ENCODE measurements around the gene ST6GALNAC2.

Gene ST6GALNAC2

GRCh38 chr17:76572201-76572910, 13.3 kb downstream of the ST6GALNAC2 start:
- in situ Hi-C loops (cut with MboI; ENCODE audit: low pct_unique_long_range_greater_than_20kb, low sequenced_read_pairs, unreplicated experiment): no loop called here
- TF ChIP-seq CTCF (IDR thresholded peaks at IDR 0.05; ENCODE audit: extremely low read depth, insufficient read depth, missing control alignments): no peak

DNA sequence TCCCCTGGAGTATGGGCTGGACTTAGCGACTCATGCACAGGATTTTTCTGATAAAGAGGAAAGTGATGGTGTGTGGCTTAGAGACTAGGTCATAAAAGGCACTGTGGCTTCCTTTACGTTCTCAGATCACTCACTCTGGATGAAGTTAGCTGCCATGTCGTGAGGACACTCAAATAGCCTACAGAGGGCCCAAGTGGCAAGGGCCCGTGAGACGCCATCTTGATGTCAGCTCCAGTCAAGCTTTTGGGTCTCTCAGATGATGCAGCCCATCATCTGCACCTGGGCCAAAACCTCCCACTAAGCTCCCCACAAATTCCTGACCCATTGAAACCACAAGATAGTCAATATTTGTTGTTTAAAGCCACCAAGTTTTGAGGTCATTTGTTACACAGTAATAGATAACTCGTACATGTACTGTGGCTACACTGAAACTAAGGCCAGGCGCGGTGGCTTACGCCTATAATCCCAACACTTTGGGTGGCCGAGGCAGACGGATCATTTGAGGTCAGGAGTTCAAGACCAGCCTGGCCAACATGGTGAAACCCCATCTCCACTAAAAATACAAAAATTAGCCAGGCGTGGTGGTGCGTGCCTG, 14.7 kb downstream of the ST6GALNAC2 start:
- no peak for DNase-seq (ENCODE audit: low spot score)
- in situ Hi-C loops (cut with MboI; ENCODE audit: low pct_unique_long_range_greater_than_20kb, low sequenced_read_pairs, unreplicated experiment): no loop called here
- TF ChIP-seq CTCF (IDR thresholded peaks at IDR 0.05; ENCODE audit: extremely low read depth, insufficient read depth, missing control alignments): no peak

More at GRCh38 chr17:76572201-76572910, 13.3 kb downstream of the ST6GALNAC2 start:
- no peak for DNase-seq (ENCODE audit: low spot score)

- in situ Hi-C loops (cut with MboI; ENCODE audit: low pct_unique_long_range_greater_than_20kb, low sequenced_read_pairs, unreplicated experiment): no loop called here
- DNase-seq (ENCODE audit: low spot score): no peak
- no peak for TF ChIP-seq CTCF (IDR thresholded peaks at IDR 0.05; ENCODE audit: extremely low read depth, insufficient read depth, missing control alignments)
Observed at GRCh38 chr17:76570457-76570856, 15.2 kb downstream of the ST6GALNAC2 start.

GRCh38 chr17:76569607-76570279, 15.9 kb downstream of the ST6GALNAC2 start:
- no peak for DNase-seq (ENCODE audit: low spot score)
- in situ Hi-C loops (cut with MboI; ENCODE audit: low pct_unique_long_range_greater_than_20kb, low sequenced_read_pairs, unreplicated experiment): no loop called here
- TF ChIP-seq CTCF (IDR thresholded peaks at IDR 0.05; ENCODE audit: extremely low read depth, insufficient read depth, missing control alignments): no peak

DNA sequence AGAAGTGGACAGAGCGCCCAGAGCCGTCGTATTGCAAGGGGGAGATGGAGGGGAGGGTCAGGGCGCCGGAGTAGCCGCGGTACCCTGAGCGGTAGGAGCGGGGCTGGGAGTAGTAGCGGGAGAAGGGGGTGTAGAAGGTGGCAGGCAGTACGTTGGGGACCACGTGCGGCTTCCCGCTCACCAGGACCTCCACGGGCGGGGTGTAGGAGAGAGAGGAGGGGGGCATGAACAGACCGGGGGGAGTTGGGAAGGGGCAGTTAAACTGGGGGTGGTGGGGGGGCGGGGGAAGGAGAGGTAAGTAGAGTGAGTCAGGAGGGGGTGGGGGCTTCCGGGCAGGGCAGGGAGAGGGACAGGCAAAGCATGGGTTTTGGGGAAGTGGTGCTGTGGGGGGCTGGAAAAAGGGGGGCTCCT, 16.8 kb downstream of the ST6GALNAC2 start:
- peak; percentile 13 for DNase-seq (ENCODE audit: low spot score)
- in situ Hi-C loops (cut with MboI; ENCODE audit: low pct_unique_long_range_greater_than_20kb, low sequenced_read_pairs, unreplicated experiment): no loop called here
- TF ChIP-seq CTCF (IDR thresholded peaks at IDR 0.05; ENCODE audit: extremely low read depth, insufficient read depth, missing control alignments): no peak

DNA sequence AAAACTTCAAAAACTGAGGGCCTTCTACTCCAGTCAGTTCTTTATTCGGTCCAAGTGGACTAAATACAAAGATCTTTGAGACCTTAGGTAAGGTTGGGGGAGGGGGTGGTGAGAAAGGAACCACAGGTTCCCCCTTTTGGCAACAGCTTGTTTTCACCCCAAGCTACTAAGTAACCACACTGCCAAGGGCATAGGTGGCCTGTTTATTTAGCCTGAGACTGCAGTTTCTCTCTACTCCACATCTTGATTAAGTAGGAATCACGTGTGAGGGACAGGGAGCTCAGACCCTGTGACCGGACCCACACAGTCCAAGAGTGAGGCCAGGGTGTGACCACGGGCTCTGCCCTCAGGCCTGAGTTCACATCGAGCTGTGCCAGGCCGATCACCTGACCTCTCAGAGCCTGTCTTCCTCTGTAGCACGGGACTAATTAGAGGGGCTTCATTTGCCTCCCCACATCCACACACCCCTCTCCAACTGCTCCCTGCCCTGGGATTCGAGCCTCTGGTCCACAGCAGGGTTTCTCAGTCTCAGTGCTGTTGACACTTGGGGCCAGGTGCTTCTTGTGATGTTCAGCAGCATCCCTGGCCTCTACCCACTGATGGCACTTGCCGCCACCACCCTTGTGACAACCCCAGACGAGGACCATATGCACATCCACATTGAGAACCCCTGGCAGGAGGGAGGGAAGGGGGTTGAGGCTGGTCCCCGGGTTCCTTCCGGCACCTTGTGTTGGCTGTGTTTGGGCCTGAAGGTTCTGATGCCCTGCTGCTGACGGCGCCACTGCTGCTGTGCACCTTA, 17.8 kb downstream of the ST6GALNAC2 start:
- no peak for TF ChIP-seq CTCF (IDR thresholded peaks at IDR 0.05; ENCODE audit: extremely low read depth, insufficient read depth, missing control alignments)
- DNase-seq (ENCODE audit: low spot score): no peak
- in situ Hi-C loops (cut with MboI; ENCODE audit: low pct_unique_long_range_greater_than_20kb, low sequenced_read_pairs, unreplicated experiment): no loop called here
